Ishikawa (cell line): ENCODE measurements around the gene DIS3L2.

Source experiments
- CEBPB ChIP-seq: IDR thresholded peaks from 2 replicates; pipeline ENCODE4 v1.6.1; 2012
- CREB1 ChIP-seq: IDR thresholded peaks from 2 replicates; pipeline ENCODE4 v1.6.1; 2012; ENCODE audit warnings: low read depth
- EGR1 ChIP-seq: IDR thresholded peaks from 2 replicates; pipeline ENCODE4 v1.6.1; 2012
- EP300 ChIP-seq: IDR thresholded peaks from 2 replicates; pipeline ENCODE4 v1.6.1; 2012; ENCODE audit warnings: borderline replicate concordance
- FOXM1 ChIP-seq: IDR thresholded peaks from 2 replicates; pipeline ENCODE4 v1.6.1; 2012; ENCODE audit warnings: low read depth, borderline replicate concordance
- MAX ChIP-seq: IDR thresholded peaks from 2 replicates; pipeline ENCODE4 v1.6.1; 2012
- NFIC ChIP-seq: IDR thresholded peaks from 2 replicates; pipeline ENCODE4 v1.6.1; 2012
- RAD21 ChIP-seq: IDR thresholded peaks from 2 replicates; pipeline ENCODE4 v1.6.1; 2012; ENCODE audit warnings: low read depth
- REST ChIP-seq: IDR thresholded peaks from 2 replicates; pipeline ENCODE4 v1.6.1; 2012; ENCODE audit warnings: low read depth, mild to moderate bottlenecking
- TAF1 ChIP-seq: IDR thresholded peaks from 2 replicates; pipeline ENCODE4 v1.6.1; 2012; ENCODE audit warnings: low read depth, mild to moderate bottlenecking
- TCF12 ChIP-seq: IDR thresholded peaks from 2 replicates; pipeline ENCODE4 v1.6.1; 2012; ENCODE audit warnings: low read depth
- TEAD4 ChIP-seq: IDR thresholded peaks from 2 replicates; pipeline ENCODE4 v1.6.1; 2012
- USF1 ChIP-seq: IDR thresholded peaks from 2 replicates; pipeline ENCODE4 v1.6.1; 2012
- YY1 ChIP-seq: IDR thresholded peaks from 2 replicates; pipeline ENCODE4 v1.6.1; 2012; ENCODE audit warnings: low read depth
- ZBTB7A ChIP-seq: IDR thresholded peaks from 2 replicates; pipeline ENCODE4 v1.6.1; 2012; ENCODE audit warnings: low read depth

Gene DIS3L2

GRCh38 chr2:232286001-232286868, 324.7 kb downstream of the DIS3L2 start:
- TF ChIP-seq CREB1 (no peak), EGR1 (no peak), ZBTB7A (no peak), TAF1 (no peak), TCF12 (no peak), REST (no peak), RAD21 (no peak), CEBPB (no peak), EP300 (no peak), USF1 (no peak), TEAD4 (no peak), FOXM1 (no peak), NFIC (no peak), YY1 (no peak), MAX (no peak)

- no peak for TF ChIP-seq FOXM1
- TF ChIP-seq TEAD4: no peak
- TF ChIP-seq YY1: no peak
- no peak for TF ChIP-seq RAD21
- TF ChIP-seq CREB1: no peak
- TF ChIP-seq TCF12: no peak
- no peak for TF ChIP-seq MAX
These were observed 325.8 kb downstream of the DIS3L2 start for GRCh38 chr2:232287316-232287715.

GRCh38 chr2:232288489-232289030, 327.0 kb downstream of the DIS3L2 start:
- no peak for TF ChIP-seq CREB1
- no peak for TF ChIP-seq RAD21
- no peak for TF ChIP-seq TEAD4
- TF ChIP-seq TAF1: no peak
- TF ChIP-seq NFIC: no peak
- no peak for TF ChIP-seq ZBTB7A
- no peak for TF ChIP-seq EP300
- TF ChIP-seq EGR1: no peak
- TF ChIP-seq TCF12: no peak
- no peak for TF ChIP-seq USF1
- no peak for TF ChIP-seq MAX
- no peak for TF ChIP-seq FOXM1
- no peak for TF ChIP-seq REST

GRCh38 chr2:232290668-232291067, 329.2 kb downstream of the DIS3L2 start:
- TF ChIP-seq FOXM1 (no peak), YY1 (no peak), CREB1 (no peak), EGR1 (no peak), CEBPB (no peak), EP300 (no peak), TEAD4 (no peak), MAX (no peak), ZBTB7A (no peak), TCF12 (no peak), TAF1 (no peak), REST (no peak), USF1 (no peak), RAD21 (no peak), NFIC (no peak)
